Astrocyte of the hippocampus (primary cell): ENCODE results near the gene SMG6.

Experiments
- DNase-seq: peaks from one replicate; pipeline ENCODE4 v3.0.0; 2011; ENCODE audit warnings: low read depth, low spot score

SMG6 gene

DNA sequence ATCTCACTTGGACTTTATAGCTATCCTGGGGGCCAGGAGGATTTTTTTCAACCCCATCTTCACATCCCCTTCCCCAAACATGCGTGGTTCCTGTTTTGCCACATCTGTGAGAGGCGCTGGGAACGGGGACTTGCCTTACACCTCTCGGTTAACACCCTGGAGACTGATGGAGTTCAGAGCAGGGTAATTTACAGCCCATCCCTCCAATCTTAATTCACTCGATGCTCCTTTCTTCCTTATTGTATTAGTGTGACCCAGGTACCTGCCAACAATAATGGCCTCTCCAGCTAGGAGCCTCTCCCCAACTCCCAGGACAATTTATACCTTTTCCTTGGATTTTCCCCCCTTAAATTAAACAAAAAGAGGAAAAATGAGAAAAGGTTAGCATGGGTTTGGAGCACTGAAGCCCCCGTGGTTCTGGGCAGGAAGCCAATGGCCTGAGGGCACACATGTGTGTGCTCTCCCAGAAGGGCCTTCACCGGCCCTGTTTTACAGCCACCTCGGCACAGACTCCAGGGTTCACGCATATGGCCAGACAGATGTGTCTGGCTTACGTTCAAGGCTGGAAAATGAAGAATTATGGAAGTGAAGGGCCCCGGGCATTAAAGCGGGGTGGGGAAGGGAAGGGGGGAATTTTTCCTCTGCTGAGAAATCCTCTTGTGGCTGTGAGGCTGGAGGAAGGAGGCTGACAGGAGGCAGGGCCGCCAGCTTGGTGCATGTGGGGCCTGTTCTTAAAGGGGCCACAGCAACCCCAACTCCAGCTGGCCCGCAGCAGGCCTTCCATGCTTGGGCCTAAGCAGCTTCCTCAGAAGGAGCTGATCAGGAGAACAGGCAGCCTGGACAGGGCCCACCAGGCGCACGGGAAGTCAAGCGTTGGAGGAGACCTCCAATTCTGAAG, 227.2 kb downstream of the SMG6 start:
- no peak for DNase-seq

DNA sequence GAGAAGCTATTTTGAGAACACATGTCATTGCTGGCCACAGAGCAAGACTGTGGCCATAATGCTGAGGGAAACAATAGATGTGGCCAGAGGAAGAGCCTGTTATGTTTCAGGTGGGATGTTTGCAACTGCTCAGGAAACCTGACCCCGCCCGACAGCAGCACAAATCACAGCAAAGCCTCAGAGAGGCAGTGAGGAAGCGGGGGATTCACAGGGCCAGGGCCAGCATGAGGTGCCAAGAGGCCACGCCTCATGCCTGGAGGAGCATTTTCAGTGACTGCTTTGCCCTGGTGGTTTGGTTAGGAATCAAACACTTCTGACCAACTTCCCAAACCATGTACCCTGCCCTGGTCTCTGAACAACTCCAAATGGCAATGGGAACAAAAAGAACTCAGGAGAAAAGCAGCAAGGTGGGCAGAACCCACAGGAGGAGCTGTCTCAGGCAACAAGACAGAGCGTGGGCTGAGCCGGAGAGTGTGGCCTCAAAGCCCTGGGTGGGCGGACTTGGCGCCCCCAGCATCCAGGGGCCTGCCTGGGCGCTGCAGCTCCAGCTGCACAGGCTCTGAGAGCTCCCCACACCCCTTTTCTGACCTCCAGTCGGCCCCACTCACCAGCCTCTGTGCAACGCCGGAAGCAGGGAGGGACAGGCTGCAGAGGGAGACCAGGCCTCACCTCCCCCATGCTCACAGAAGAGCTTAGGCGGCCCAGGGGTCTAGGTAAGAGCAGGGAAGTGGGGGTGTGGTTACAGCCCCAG, 228.1 kb downstream of the SMG6 start:
- DNase-seq = no peak

DNA sequence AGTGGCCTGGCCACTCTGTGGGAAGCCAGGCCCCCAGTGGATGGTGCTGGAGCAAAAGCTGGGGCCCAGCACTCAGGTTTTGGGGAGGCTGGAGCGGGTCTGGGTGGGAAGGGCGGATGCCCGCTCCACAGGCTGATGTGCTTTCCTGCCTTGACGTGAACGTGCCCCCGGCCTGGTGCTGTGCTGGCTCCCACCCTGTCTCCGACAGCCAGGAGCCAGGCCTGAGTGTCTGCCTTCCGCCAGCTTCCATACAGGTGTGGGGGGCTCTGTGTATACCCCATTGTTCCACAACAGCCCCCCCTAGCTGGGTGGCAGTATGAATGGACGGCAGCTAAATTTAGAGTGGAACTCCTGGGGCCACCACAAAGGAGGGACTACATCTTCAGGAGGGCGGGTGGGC, 228.7 kb downstream of the SMG6 start:
- no peak for DNase-seq

DNA sequence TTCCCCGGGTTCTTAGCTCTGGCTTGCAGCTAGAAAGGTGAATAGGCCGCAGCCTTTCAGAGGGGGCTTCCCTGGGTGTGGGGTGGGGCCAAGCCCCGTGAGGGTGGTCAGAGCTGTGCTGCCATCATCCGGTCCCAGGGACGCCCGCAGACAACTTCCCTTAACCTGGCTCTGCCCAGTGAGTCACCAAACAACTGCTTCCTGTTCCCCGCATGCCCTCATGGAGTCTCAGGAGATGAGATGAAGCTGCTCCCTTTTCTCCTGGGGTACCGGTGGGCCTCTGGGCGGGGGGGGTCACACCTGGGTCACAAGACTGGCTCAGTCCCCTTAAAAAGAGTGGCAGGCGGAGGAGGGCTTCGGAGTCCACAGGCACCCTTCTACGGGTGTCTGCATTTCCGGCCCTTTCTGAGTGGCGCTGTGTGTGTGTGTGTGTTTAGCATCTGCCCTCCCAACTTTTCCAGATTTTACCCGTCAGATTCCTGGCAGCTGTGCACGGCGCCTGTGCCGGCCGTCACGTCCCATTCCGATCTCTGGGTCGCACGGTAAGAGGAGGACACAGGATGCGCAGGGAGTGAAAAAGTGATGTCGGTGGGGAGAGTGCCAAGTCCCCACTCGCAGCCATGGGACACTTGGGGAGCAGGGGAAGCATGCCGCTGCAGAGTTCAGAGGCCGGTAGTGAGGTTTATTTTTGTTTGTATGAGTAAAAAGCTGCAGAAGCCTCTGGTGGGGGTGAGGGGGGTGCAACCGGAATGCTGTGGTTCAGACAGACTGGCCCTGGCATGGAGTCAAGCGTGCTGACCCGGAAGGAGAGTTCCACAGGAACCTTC, 231.9 kb downstream of the SMG6 start:
- DNase-seq = peak; percentile 67

DNA sequence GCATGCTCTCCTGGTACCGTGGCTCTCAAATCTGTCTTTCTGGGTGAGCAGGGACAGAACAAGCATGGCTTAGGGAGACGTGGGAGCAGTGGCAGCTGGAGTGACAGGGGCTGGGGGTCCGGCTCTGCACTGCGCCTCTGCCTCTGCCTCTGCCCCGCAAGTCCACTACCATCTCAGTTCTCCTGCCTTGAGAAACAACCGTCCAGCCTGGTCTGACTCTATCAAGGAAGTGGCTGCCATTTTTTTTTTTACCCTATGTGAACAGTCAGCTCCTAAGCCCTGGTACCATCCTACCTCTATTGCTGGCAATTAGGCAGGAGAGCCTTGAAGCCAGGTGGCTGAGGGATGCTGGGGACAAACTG, 232.6 kb downstream of the SMG6 start:
- DNase-seq = no peak

DNA sequence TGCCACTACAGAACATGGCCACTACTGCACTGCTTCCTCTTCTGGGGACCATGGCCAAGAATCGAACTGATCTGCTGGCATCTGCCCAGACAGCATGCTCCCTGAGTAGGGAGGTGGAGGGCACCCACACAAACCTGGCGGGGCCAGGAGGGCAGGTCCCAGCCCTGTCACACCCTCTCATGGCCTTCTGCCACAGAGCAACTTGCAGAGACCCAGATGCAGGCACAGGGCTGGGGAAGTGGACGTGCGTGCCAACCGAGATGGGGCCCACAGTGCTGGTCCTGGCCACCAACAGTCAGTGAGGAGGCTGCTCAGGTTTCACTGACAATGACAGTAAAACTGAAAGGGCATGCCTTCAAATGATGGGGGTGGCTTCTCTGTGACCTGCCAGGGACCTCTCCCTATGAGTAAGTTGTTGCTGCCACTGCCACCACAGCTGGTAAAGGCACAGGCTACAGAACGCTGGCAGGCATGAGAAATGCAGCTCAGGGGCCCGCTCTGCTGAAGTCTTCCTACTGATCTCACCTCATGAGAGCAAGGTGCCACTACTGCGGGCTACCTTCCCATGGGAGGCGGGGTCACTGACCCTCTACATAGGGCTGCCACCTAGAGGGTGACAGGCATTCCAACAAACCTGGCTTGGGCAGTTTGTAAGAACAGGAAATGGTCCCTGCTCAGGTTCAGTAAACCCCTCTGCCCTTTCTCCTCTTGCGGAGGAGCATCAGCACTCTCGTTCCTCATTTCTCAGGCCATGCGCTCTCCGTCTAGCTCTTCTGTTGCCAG, 233.2 kb downstream of the SMG6 start:
- DNase-seq = no peak

DNA sequence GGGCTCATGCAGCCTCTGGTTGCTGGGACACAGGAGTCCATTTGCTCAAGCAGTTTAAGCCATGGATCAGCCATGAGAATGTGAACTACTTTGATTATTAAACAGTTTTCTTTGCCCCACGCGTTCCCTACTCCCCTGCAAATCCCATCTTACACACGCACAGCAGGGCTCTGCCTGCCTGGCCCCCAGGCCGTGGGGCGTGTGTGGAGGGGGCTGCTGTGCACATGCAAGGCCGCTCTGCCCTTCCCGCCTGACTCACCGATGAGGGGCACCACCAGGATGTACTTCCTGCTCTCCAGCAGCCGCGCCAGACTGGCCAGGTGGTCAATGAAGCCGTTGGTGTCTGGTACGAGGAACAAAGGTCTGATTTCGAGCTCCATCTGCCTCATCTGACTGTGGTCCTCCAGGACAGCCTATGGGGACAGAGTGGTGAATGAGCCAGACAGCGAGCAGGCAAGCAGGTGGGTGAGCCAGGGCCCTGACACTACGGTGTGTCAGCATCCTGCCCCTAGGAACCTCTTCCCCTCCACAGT, 235.0 kb downstream of the SMG6 start:
- DNase-seq = peak; percentile 80

DNA sequence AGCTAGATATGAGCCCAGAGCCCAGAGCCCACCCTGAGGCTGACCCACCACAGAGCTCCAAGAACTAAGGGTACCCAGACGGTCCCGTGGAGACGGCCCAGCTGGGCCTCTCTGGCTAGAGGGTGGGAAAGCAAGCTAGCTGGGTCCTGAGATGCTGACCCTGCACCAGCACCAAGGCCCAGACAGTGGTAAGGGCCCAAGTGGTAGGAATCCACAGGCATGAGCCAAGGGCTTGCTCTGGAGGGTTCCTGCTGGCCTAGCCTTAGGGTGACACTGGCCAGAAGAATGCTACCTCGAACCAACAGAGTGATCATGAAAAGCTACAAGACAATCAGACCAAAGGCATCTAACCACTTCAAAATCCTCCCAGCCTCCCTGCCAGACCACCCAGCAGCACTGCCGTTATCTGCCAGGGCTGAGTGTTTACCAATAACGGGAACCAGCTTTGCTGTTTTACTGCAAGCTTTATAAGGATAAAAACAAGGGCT, 235.5 kb downstream of the SMG6 start:
- DNase-seq = peak; percentile 94

DNA sequence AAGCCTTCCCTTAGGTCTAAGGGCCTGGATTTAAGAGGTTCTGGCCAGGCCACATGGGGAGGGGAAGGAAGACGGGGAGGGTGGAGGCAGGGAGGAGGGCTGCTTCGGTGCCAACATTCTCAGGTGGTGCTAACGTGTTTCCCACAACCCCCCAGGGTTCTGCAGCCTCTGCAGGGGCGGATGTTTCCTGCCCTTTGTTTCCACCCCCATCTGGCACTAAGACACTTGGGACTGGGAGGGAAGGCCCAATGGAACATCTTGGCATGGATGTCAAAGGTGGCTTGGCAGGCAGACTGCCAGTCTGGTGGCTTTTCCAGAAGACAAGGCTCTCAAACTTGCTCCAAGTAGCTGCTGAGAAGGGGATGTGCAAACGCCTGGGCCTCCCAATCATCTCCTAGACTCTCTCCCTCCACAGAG, 236.0 kb downstream of the SMG6 start:
- peak; percentile 87 for DNase-seq

DNA sequence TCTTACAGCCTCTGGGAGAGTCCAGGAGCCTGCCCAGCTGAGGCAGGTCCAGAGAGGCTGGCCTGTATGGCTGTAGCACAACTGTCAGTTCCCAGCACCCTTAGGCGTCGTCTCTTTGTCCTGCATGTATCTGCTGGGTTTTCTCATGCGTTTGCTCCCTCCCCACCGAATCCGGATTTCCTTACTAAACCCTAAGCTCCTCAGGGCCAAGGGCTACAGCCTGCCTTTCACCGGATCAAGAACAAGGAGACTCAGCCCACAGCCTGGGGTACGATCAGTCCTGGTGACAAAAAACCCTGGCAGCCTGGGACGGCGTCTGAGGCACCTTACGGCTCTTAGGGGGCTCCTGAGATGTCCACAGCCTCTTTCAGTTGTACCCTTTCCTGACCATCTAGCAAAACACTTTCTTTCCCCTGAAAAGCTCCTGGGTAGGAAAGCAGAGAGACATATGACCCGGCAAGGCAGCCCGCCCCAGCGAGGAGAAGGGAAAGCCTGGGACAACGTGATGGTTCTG, 236.5 kb downstream of the SMG6 start:
- DNase-seq = no peak

DNA sequence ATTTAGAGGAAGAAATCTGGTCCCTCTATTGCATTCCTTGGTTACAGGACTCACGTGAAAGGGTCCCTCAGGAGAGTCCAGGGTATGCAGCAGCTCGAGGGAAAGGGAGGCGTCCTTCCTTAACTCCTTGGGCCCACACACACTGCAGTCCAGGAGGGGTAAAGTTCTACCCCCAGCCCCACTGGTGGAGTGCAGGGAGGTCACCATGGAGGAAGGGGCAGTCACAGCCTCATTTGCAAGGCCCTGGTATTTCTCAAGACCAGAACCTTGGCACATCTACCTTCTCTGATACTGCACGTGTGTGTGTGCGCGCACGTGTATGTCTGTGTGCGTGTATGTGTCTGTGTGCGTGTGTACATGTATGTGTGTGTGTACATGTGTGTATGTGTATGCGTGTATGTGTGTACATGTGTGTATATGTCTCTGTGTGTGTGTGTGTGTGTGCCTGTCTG, 237.6 kb downstream of the SMG6 start:
- DNase-seq = no peak

DNA sequence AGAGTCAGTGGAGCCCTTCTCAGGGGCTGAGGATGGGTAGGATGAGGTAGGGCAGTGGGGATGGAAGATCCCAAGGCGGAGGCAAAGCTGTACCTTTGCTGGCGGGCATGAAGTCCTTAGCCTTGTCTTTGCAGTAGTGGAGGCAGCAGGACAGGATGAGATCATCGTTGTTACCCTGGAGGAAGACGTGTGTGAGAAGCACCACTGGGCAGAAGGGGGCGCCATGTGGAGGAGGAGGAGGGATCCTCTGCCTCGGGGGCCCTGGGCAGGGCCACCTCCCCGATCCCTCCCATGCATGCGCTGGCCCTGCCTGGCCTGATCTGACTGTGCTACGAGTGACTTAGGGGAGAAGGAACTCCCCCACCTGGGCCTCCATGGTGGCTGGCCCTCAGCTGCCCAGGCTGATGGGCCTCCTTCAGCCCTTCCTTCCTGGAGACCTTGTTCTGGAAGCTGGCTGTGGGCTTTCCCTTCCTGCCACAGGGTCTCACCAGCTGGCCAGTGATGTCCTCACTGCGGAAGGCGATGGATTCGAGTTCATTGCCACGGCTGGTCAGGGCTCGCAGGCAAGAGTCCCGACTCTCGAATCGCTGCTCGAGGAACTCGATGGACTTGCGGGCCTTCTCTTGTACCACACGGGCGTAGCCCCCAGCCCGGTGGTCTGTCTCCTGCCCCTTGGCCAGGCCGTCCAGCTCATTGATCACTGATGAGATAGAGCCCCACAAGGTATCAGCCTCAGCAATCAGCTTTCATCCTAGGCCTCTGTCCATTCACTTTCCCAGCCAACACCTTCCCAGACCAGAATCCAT, 238.4 kb downstream of the SMG6 start:
- peak; percentile 60 for DNase-seq

DNA sequence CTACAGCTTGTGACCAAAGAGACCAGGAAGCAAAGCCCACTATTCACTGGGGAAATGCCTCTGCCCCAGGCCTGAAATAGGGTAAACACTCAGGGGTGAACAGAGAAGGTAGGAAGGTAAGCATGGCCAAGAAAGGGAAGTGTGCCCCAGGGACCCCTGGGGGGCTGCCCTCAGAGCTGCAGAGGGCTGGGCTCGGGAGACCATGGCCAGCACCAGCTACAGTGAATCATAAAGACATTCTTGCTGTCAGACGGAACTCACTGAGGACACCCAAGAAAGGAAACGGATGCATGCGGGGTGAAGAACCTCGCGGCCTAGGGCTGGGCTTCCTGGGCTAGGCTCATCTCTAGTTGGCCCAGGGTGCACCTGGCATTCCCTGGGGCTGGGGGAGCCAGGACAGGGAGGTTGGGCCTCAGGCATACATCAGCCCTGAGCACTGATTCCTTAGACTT, 239.0 kb downstream of the SMG6 start:
- no peak for DNase-seq

DNA sequence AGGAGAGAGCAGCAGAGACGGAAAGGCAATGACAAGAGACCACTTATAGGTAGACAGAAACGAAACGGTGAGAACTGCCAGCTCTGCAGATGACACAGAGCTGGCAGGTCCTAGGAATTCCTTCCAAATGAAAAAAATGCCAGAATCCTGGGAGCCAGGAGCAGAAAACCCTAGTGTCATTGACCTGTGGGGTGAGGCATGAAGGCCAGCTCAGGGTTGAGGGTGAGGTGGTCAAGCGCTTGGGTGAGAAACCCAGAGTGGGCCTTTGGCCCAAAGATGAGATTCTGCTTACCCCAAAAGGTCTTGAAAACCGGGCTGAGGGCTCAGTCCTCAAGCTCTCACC, 239.5 kb downstream of the SMG6 start:
- no peak for DNase-seq

DNA sequence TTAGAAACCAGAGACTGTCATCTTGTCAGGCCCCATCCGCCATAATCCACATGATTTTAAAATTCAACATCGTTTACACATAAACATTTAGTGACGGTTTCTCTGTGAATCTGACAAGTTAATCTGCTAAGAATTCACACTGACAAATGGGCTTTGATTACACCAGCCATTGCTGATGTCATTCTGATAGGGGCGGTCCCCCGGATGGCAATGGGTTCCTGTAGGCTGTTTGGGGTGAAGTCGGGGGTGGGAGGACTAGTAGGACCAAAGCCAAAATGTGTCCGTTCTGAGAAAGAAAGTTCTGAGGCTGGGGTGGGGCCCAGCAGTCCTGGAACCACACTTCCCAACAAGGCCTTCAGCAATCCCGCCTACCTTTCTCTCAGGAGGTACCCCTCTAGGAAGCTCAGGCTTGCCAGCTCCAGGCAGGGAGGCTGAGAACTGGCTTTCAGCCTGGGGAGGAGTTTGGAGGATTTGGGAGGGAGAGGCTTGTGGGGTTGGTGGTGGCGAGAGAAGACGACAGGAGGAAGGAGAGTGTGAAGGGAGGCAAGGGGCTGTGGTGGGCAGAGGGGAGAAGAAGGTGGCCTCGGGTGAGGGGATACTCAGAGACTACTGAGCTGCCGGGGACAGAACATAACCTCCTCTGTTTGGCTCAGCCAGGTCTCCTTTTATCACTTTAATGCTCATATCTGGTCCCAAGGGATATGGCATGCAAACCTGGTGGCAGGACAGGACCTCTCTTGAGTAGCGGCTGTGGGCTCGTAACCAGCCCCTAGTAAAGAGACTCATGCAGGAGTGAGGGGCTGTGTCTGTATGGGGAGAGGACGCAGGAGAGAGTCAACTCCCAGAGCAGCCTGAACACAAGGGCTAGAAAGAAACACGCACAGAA, 240.1 kb downstream of the SMG6 start:
- DNase-seq = no peak

DNA sequence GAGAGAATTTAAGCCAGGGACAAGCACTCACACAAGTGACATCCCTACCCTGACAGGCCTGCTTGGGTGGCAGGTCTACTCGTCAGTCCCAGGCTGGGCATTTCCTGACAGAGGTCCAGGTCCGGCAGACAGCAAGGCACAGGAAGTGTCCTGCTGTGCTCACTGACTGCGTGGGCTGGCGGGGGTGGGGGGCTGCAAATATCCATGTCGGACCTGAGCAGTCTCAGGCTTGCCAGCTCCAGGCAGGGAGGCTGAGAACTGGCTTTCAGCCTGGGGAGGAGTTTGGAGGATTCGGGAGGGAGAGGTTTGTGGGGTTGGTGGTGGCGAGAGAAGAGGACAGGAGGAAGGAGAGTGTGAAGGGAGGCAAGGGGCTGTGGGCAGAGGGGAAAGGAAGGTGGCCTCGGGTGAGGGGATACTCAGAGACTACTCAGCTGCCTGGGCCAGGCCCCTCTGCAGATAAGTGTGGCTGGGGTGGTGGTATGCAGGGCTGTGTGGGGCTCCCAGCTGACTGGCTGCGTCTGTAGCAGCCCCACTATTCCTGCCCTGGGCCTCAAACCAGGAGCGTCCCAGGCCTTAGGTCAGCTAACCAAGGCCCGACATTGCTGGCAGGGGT, 240.9 kb downstream of the SMG6 start:
- peak; percentile 72 for DNase-seq

DNA sequence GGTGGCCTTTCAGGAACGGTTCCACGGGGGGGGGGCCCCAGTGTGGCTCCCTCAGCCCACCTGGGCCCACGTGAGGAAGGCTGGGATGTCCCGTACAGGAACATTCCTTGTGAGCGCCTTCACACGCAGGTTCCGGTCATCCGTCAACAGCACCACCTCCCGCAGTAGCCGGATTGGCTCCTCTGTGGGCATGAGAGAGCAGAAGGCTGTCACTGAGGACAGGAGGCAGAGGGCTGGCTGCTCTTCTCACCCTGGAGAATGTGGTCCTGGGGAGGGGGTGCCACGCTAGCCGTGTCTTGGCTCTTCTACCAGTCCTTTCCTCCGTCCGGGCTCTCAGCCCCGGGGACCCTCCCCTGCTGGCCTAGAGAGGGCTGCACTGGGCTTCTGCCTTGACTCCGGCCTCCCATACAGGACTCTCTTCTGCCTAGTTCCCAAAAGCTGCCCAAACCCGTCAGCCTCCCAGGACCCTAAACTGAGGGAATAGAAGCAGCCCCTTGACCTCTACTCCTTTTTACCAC, 242.1 kb downstream of the SMG6 start:
- DNase-seq = no peak
